NCI-H446 treated with DMSO at 0.1 percent for 48 hours (cell line): ENCODE measurements around the gene PDLIM5.
"Not testable (repeated sequence)": the region's sequence is repeated elsewhere in the genome, so short reads cannot be mapped to it uniquely, and the experiment has no call there.

Source experiments
- DNase-seq: peaks from one replicate; lab custom pipeline; 2025; lab: John Stamatoyannopoulos, UW

Gene PDLIM5

GRCh38 chr4:94528792-94529451, 77.2 kb downstream of the PDLIM5 start:
- DNase-seq, result no peak

GRCh38 chr4:94530073-94530472, 78.3 kb downstream of the PDLIM5 start:
- DNase-seq, result no peak

DNA sequence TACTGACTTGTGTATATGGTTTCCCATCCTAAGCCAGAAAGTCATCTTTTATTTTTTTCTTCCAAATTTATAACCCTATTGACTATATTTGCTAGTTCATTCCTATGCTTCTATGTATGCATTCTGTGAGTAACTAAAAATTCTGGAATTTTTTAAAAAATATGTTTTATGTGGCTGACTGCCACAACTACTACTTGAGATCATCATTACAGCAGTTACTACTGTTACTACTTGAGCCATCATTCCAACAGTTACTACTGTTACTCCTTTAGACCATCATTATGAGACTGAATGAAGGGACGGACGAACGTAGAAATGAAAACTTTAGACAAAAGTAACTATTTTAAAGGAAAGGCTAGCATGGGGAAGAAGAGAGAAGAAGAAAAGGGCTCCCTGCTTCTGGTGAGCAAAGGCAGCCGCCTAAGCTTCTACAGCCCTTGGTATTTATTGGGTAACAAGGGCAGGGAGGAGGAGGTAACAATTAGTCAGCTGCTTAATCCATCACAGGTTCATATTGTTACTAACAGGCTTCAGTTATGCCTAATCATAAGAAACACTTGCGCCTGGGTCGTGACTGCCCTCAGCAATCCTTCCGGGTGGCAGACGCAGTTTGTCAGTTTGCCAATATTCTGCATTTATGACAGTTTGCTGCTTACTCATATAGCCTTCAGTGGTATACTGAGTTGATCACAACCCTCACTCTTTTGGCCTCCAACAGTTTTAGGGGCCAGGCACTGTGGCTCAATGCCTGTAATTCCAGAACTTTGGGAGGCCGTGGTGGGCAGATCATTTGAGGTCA, 80.4 kb downstream of the PDLIM5 start:
- DNase-seq, result no peak

DNA sequence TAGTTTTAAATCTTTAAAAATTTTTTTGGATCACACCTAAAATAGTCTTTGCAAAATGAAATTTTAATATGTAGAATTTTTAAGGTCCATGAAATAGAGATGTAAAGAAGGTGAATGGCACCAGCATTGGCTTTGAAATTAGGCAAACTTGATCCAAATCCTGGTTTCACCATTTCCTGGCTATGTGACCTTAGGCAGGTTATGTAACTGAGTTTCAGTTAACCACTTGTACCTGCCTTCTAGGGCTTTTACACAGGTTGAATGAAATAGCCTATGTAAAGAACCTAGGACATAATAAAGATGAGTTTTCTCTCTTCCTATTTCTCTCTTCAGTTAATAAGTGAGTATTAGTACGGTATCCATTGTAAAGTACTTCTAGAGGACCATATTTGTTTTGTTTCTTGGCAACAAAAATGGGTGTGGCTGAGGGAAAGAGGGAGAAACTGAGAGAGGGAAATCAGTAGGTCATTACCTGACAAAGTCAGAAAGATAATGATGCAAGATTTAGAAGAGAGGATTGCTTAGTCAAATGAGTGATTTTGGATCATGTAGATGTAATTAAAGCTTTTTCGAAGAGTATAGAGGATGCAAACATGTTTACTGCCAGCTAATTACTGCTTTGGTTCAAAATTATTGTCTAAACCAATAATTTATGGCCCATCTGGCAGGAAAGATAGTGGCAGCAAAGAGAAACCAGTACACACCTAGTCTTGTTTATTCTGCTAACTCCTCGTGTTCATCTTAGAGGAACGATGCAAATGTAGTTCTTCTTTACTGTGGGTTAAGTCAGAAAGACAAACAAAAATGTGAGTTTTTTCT, 81.9 kb downstream of the PDLIM5 start:
- DNase-seq, result no peak

- no peak for DNase-seq
These were observed 82.9 kb downstream of the PDLIM5 start for GRCh38 chr4:94534401-94535312.

DNA sequence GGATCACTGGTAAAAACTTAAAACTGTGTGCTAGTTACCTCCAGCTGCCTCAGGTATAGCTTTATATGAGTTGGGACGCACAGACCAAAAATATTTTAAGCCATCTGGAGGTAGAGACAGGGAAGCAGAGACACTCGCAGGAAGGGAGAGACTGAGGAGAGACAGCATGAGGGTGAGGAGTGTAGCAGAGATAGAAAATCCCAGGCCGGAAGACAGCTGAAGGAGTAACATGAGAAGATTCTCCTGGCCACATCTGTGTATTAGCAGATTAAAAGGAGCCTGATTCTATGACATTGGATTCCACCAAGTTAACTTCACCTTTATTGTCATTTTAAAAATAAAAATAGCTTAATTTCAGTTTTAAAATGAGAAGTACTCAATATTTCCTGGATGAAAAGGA, 84.3 kb downstream of the PDLIM5 start:
- DNase-seq, result no peak

GRCh38 chr4:94536649-94537469, 85.1 kb downstream of the PDLIM5 start:
- DNase-seq, result no peak

- DNase-seq, result no peak
These were observed 86.3 kb downstream of the PDLIM5 start for GRCh38 chr4:94537921-94538628.

DNA sequence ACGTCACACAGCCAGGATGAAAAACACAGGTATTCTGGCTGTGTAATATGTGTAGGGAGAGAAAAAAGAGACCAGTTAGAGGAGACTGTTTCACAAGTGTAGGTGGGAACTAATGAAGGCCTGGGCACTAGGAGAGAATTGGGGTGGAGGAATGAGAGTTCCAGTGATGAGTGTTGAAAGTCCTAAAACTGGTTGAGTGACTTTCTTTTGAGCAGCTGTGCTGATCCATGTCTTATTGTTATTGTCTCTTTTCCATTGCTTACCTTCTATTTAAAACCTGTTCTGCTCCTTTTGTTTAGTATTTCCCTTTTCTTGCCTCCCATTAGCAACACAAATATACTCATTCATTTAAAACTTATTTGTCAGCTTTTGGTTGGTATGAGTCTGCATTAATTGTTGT, 88.7 kb downstream of the PDLIM5 start:
- no peak for DNase-seq

GRCh38 chr4:94544811-94545210, 93.1 kb downstream of the PDLIM5 start:
- DNase-seq, result no peak

GRCh38 chr4:94545296-94545695, 93.6 kb downstream of the PDLIM5 start:
- no peak for DNase-seq

DNA sequence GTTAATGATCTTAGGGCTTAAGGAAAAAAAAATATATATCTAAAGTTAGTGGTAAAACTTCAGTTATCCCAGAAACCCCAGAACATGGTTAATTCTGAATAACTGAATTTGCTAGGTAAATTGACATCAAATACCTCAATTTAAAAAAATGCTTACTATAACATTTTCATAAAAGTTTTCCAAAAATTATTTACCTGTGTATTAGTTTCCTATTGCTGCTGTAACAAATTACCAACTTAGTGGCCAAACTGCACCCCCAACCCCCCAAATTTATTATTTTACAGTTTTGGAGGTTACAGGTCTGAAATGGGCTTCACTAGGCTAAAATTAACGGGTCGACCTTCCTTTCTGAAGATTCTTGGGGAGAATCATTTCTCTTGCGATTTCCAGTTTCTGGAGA, 95.2 kb downstream of the PDLIM5 start:
- DNase-seq, result no peak

- DNase-seq, result no peak
These were observed 96.8 kb downstream of the PDLIM5 start for GRCh38 chr4:94548571-94548970.

- no peak for DNase-seq
These were observed 98.6 kb downstream of the PDLIM5 start for GRCh38 chr4:94550352-94550751.

DNA sequence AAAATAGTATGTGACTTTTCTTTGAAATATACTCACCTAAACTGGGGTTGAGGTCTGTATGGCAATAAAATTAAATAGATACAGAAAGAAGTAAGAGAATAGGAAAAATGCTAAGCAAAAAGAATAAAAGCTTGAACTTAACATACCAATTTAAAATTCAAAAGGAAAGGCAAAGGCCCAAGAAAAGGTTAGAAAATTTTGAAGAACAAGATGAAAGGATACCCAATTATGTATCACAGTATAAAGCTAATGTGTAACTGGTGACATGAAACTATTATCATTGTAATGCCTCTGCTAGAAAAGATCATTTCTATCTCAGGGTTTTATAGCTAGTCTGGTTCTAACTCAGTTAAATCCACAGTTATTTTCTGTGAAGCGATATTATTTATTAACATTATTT, 99.1 kb downstream of the PDLIM5 start:
- no peak for DNase-seq

GRCh38 chr4:94551643-94552564, 100.2 kb downstream of the PDLIM5 start:
- DNase-seq, result no peak

DNA sequence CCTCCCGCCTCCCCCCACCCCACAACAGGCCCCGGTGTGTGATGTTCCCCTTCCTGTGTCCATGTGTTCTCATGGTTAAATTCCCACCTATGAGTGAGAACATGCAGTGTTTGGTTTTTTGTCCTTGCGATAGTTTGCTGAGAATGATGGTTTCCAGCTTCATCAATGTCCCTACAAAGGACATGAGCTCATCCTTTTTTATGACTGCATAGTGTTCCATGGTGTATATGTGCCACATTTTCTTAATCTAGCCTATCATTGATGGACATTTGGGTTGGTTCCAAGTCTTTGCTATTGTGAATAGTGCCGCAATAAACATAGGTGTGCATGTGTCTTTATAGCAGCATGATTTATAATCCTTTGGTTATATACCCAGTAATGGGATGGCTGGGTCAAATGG, 104.3 kb downstream of the PDLIM5 start:
- DNase-seq, result not testable (repeated sequence)

DNA sequence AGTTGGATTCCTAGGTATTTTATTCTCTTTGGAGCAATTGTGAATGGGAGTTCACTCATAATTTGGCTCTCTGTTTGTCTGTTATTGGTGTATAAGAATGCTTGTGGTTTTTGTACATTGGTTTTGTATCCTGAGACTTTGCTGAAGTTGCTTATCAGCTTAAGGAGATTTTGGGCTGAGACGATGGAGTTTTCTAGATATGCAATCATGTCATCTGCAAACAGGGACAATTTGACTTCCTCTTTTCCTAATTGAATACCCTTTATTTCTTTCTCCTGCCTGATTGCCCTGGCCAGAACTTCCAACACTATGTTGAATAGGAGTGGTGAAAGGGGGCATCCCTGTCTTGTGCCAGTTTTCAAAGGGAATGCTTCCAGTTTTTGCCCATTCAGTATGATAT, 105.9 kb downstream of the PDLIM5 start:
- not testable (repeated sequence) for DNase-seq

DNA sequence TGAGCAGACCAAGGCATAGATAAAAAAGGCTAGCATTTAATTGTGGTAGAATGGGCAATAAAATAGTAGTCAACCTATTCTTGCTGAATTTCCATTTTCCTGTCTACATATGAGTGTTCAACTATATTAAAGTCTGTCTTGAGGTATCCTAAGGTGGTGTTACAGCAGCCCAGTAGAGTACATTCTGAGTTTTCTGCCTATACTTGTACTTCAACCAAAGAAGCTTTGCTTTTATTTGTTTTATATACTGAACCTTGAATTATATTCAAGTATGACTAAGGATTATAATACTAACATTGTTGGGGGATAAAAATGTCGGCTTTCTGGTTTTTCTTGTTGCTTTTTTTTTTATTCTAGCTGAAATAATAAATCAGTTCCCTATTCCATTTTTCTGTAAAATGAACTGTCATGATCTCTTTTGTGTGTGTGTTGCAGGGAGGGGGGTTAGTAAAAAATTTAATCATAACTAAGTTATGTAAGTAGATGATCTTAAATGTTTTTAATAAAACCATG, 106.7 kb downstream of the PDLIM5 start:
- no peak for DNase-seq
